ENCODE data around the gene S1PR3. TPM values are rescaled to one million over a fixed set of nuclear protein-coding genes. Genes with fewer than 3 reads are reported as not detected.

Gene S1PR3
- total RNA-seq, 2 experiments from 2014 or later: 0.31 to 0.33 TPM

DNA sequence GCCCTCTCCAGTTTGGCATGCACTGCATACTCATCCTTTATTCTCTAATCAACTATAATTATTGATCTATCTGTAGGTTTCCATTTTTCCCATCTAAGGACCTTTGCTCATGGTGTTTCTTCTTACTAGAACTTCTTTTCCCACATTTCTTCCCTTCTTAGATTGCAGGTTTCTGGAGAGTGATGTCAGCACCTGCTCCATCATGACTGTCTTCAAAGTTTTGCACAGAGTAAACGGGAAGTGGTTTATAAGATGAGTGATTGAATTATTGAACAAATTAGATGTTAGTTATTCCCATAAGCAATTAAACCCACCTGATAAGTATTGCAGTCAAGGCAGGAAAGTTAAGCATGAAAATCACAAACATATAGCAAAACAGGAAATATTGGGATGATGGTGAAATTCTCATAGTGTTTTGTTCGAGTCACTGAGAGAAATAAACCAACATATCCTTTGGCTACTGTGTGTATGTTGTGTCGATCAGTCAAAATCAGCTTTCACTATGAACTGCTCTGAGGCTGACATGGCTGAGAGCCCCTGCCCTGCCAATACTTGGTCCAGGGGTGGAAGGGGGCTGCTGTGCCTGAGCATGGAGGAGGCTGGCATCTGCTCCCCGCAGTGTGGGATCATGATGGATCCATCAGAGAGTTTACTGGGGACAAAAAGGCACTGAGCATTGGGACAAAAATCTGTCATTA lies 45.5 kb upstream of the S1PR3 start:
- ATAC-seq (ENCODE audit: poor library complexity) (no peak), DNase-seq (no peak)
- Mint-ChIP-seq H3K36me3 (ENCODE audit: low read depth) (no peaks in the 10 kb centered on the region), H3K27ac (no peak overlapping the region), H3K4me1 (ENCODE audit: low read depth) (no peaks in the 10 kb centered on the region), H3K9me3 (no peaks in the 10 kb centered on the region), H3K4me3 (no peak overlapping the region), H3K27me3 (peaks cover 8% of the 10 kb centered on the region)
- Histone ChIP-seq H3K4me1 (ENCODE audit: insufficient read depth, low read length) (no peaks in the 10 kb centered on the region), H3K27ac (ENCODE audit: low read depth in 1 of 2, low read length in 2 of 2) (no peak overlapping the region), H3K4me3 (ENCODE audit: low read length) (no peak overlapping the region), H3K27me3 (ENCODE audit: control insufficient read depth in 1 of 2, insufficient read depth in 2 of 2, low read length in 2 of 2) (peaks cover 0 to 7% of the 10 kb centered on the region in 2 experiments), H3K36me3 (ENCODE audit: insufficient read depth, low read length) (no peaks in the 10 kb centered on the region), H3K9me3 (ENCODE audit: control insufficient read depth in 1 of 2, insufficient read depth in 1 of 2, low read length in 2 of 2) (no peaks in the 10 kb centered on the region)
- TF ChIP-seq, protein P1, sequence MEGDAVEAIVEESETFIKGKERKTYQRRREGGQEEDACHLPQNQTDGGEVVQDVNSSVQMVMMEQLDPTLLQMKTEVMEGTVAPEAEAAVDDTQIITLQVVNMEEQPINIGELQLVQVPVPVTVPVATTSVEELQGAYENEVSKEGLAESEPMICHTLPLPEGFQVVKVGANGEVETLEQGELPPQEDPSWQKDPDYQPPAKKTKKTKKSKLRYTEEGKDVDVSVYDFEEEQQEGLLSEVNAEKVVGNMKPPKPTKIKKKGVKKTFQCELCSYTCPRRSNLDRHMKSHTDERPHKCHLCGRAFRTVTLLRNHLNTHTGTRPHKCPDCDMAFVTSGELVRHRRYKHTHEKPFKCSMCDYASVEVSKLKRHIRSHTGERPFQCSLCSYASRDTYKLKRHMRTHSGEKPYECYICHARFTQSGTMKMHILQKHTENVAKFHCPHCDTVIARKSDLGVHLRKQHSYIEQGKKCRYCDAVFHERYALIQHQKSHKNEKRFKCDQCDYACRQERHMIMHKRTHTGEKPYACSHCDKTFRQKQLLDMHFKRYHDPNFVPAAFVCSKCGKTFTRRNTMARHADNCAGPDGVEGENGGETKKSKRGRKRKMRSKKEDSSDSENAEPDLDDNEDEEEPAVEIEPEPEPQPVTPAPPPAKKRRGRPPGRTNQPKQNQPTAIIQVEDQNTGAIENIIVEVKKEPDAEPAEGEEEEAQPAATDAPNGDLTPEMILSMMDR (IDR thresholded peaks at IDR 0.05): no peak
- POLR2A ChIA-PET: no interaction called here
- intact Hi-C loops (cut with DNase I, micrococcal nuclease): no loop called here
- CTCF ChIA-PET: no interaction called here

DNA sequence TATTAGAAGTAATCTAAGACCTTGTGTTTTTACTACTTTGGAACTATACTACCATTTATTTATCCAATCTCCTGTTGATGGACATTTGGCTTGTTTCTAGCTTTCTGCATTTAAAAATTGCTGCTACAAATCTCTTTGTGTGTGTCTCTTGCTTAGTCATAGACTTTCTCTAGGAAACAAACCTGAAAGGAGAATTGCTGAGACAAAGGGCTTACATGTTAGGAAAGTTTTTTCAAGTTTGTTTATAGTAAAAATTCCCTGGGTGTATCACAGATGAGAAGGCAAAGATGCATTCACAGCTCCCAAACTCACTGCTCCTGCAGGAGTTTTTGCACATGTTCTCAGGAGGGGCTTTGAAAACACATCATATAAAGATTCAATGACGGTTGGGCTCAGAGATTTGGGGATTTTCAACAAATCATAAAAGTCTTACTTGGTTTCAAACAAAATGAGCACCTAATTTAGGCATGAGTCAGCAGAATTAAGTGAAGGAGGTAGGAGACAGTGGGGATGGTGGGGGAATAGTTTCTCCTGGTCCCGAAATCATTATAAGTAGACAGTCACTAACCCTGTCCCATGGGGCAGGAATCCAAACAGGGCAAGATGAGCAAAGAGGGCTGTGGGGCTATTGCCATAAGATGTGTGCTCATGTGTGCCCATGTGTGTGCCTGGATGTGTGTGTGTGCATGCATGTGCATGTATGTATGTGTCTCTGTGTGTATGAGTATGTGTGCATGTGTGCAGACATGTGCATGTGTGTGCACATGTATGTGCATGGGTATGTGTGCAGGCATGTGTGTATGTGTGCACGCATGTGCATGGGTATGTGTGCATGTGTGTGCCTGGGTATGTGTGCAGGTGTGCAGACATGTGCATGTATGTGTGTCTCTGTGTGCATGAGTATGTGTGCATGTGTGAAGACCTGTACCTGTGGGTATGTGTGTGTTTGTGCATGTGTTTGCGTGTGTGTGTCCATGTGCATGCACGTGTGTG lies 43.4 kb upstream of the S1PR3 start:
- Histone ChIP-seq H3K27me3 (ENCODE audit: control insufficient read depth in 1 of 2, insufficient read depth in 2 of 2, low read length in 2 of 2) (peaks cover 0 to 7% of the 10 kb centered on the region in 2 experiments), H3K4me3 (ENCODE audit: low read length) (no peak overlapping the region), H3K4me1 (ENCODE audit: insufficient read depth, low read length) (no peaks in the 10 kb centered on the region), H3K36me3 (ENCODE audit: insufficient read depth, low read length) (no peaks in the 10 kb centered on the region), H3K27ac (ENCODE audit: low read depth in 1 of 2, low read length in 2 of 2) (no peak overlapping the region), H3K9me3 (ENCODE audit: control insufficient read depth in 1 of 2, insufficient read depth in 1 of 2, low read length in 2 of 2) (no peaks in the 10 kb centered on the region)
- Mint-ChIP-seq H3K27me3 (peaks cover 12% of the 10 kb centered on the region), H3K4me3 (no peak overlapping the region), H3K36me3 (ENCODE audit: low read depth) (no peaks in the 10 kb centered on the region), H3K9me3 (no peaks in the 10 kb centered on the region), H3K27ac (no peak overlapping the region), H3K4me1 (ENCODE audit: low read depth) (no peaks in the 10 kb centered on the region)
- intact Hi-C loops (cut with DNase I, micrococcal nuclease): no loop called here
- TF ChIP-seq, protein P1 (IDR thresholded peaks at IDR 0.05): no peak
- CTCF ChIA-PET: no interaction called here
- no peak for DNase-seq
- no peak for ATAC-seq (ENCODE audit: poor library complexity)
- POLR2A ChIA-PET: no interaction called here

DNA sequence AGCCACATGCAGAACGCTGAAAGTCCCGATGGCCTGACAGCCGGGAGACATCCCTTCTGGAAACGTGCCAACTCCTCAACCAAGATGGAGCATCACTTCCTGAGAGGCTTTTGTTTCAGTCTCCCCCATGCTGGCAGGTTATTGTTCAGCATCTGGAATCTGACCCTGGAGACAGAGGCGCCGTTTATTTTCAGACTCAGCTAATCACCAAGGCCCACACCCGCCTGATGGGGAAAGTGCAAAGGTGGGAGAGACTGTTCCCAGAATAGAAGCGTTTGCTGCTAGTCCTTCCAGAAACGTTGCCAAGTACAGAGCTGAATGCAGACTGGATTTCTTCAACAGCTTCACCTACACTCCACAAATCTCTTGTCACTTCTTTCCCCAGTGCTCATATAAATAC lies 41.8 kb upstream of the S1PR3 start:
- peaks cover 10 to 11% of the 10 kb centered on the region in 2 experiments for H3K27me3 ChIP-seq (ENCODE audit: control insufficient read depth in 1 of 2, insufficient read depth in 2 of 2, low read length in 2 of 2)
- no peaks in the 10 kb centered on the region for H3K4me1 ChIP-seq (ENCODE audit: insufficient read depth, low read length)
- ATAC-seq (ENCODE audit: poor library complexity): no peak
- intact Hi-C loops (cut with DNase I, micrococcal nuclease): no loop called here
- no peak overlapping the region for H3K4me3 ChIP-seq (ENCODE audit: low read length)
- H3K9me3 ChIP-seq (ENCODE audit: control insufficient read depth in 1 of 2, insufficient read depth in 1 of 2, low read length in 2 of 2): no peaks in the 10 kb centered on the region
- no peaks in the 10 kb centered on the region for H3K4me1 Mint-ChIP-seq (ENCODE audit: low read depth)
- no peaks in the 10 kb centered on the region for H3K36me3 ChIP-seq (ENCODE audit: insufficient read depth, low read length)
- no peak overlapping the region for H3K27ac Mint-ChIP-seq
- no peak for DNase-seq
- H3K27me3 Mint-ChIP-seq: peaks cover 25% of the 10 kb centered on the region
- no peak overlapping the region for H3K4me3 Mint-ChIP-seq
- H3K36me3 Mint-ChIP-seq (ENCODE audit: low read depth): no peaks in the 10 kb centered on the region
- H3K27ac ChIP-seq (ENCODE audit: low read depth in 1 of 2, low read length in 2 of 2): no peak overlapping the region
- CTCF ChIA-PET: no interaction called here
- TF ChIP-seq, protein P1 (IDR thresholded peaks at IDR 0.05): no peak
- no peaks in the 10 kb centered on the region for H3K9me3 Mint-ChIP-seq
- POLR2A ChIA-PET: no interaction called here
